ENCODE measurements around the gene CAMK1D. TPM values are rescaled to one million over a fixed set of nuclear protein-coding genes. Genes with fewer than 3 reads are reported as not detected.
A peak's percentile ranks its signal among the peaks of the same experiment; 100 is the strongest.

The CAMK1D gene
- total RNA-seq, 2 experiments from 2014 or later: 28.8 to 35.3 TPM

DNA sequence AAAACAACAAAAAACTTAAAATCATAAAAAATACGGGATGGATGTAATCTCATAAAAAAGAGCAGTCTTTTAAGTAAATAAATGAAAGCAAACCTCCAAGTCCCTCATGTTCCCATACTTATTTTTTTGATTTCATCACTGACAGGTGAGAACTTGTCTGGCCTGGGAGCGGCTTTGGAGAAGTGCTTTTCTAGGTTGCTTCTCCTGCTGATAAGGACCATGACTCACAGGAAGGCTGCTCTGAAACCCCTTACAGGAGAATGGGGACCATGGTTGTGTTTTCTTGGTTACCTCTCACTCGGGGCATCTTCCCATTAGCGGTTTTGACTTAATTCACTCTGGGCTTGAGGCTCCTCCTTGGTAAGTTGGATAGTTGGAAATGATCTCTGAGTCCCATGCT, 237.4 kb downstream of the CAMK1D start:
- Mint-ChIP-seq H3K4me1 (ENCODE audit: low read depth) (peaks cover 87% of the 10 kb centered on the region), H3K4me3 (peak overlapping the region; percentile 62), H3K27ac (peak overlapping the region; percentile 96), H3K9me3 (peaks cover 5% of the 10 kb centered on the region), H3K36me3 (ENCODE audit: low read depth) (peaks cover 9% of the 10 kb centered on the region), H3K27me3 (no peaks in the 10 kb centered on the region)
- Histone ChIP-seq H3K9me3 (ENCODE audit: control insufficient read depth in 1 of 2, insufficient read depth in 1 of 2, low read length in 2 of 2) (peaks cover 6 to 13% of the 10 kb centered on the region in 2 experiments), H3K27me3 (ENCODE audit: control insufficient read depth in 1 of 2, insufficient read depth in 2 of 2, low read length in 2 of 2) (no peaks in the 10 kb centered on the region), H3K27ac (ENCODE audit: low read depth in 1 of 2, low read length in 2 of 2) (no peak overlapping the region), H3K36me3 (ENCODE audit: insufficient read depth, low read length) (no peaks in the 10 kb centered on the region), H3K4me1 (ENCODE audit: insufficient read depth, low read length) (peaks cover 36% of the 10 kb centered on the region), H3K4me3 (ENCODE audit: low read length) (no peak overlapping the region)
- ATAC-seq (ENCODE audit: poor library complexity): no peak
- CTCF ChIA-PET: interaction anchor here (0.5 to 0.6 kb wide), 2 partner anchors 15 to 84 kb away, joined by 3 read pairs; no protein-coding TSS in a partner anchor
- intact Hi-C loops (cut with DNase I, micrococcal nuclease): loop anchor here in 1 of 2 experiments (5.0 kb wide), 1 partner anchor 39 kb away; no protein-coding TSS in a partner anchor
- TF ChIP-seq, protein P1, sequence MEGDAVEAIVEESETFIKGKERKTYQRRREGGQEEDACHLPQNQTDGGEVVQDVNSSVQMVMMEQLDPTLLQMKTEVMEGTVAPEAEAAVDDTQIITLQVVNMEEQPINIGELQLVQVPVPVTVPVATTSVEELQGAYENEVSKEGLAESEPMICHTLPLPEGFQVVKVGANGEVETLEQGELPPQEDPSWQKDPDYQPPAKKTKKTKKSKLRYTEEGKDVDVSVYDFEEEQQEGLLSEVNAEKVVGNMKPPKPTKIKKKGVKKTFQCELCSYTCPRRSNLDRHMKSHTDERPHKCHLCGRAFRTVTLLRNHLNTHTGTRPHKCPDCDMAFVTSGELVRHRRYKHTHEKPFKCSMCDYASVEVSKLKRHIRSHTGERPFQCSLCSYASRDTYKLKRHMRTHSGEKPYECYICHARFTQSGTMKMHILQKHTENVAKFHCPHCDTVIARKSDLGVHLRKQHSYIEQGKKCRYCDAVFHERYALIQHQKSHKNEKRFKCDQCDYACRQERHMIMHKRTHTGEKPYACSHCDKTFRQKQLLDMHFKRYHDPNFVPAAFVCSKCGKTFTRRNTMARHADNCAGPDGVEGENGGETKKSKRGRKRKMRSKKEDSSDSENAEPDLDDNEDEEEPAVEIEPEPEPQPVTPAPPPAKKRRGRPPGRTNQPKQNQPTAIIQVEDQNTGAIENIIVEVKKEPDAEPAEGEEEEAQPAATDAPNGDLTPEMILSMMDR (IDR thresholded peaks at IDR 0.05): no peak
- no peak for DNase-seq
- POLR2A ChIA-PET: interaction anchor here (1.0 to 1.5 kb wide), 3 partner anchors 13 to 39 kb away, joined by 3 to 14 read pairs (median 3); no protein-coding TSS in a partner anchor

DNA sequence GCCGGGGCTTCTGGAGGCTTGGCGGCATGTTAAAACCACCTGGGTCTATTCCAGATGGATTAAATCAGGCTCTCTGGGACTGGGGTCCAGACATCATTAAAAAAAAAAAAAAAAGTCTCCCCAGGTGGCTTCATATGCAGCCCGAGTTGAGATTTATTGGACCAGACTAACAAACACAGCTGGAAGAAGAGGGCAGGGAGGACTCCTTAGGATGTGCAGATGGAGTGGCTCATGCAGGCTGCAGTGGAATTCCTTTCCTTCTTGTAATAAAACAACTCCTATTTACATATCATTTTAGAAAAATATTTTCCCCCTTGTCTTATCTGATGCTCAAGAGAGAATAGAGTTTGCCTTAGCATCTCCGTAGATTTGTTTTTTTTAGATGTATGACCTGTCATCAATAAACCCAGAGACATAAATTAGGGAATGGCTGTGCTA, 238.1 kb downstream of the CAMK1D start:
- DNase-seq (no peak), ATAC-seq (ENCODE audit: poor library complexity) (no peak)
- H3K4me3 ChIP-seq (ENCODE audit: low read length): no peak overlapping the region
- no peaks in the 10 kb centered on the region for H3K27me3 ChIP-seq (ENCODE audit: control insufficient read depth in 1 of 2, insufficient read depth in 2 of 2, low read length in 2 of 2)
- TF ChIP-seq, protein P1 (IDR thresholded peaks at IDR 0.05): no peak
- H3K9me3 ChIP-seq (ENCODE audit: control insufficient read depth in 1 of 2, insufficient read depth in 1 of 2, low read length in 2 of 2): peaks cover 6 to 13% of the 10 kb centered on the region in 2 experiments
- Mint-ChIP-seq H3K4me1 (ENCODE audit: low read depth) (peaks cover 86% of the 10 kb centered on the region), H3K4me3 (peak overlapping the region; percentile 76), H3K27ac (peak overlapping the region; percentile 96), H3K27me3 (no peaks in the 10 kb centered on the region), H3K36me3 (ENCODE audit: low read depth) (peaks cover 4% of the 10 kb centered on the region), H3K9me3 (no peaks in the 10 kb centered on the region)
- ChIA-PET POLR2A (interaction anchor here (0.7 to 1.5 kb wide), 8 partner anchors 8 to 239 kb away, joined by 3 to 14 read pairs (median 4); no protein-coding TSS in a partner anchor), CTCF (interaction anchor here (0.5 to 0.9 kb wide), 2 partner anchors 16 to 69 kb away, joined by 3 read pairs; no protein-coding TSS in a partner anchor)
- no peaks in the 10 kb centered on the region for H3K36me3 ChIP-seq (ENCODE audit: insufficient read depth, low read length)
- H3K4me1 ChIP-seq (ENCODE audit: insufficient read depth, low read length): peaks cover 36% of the 10 kb centered on the region
- intact Hi-C loops (cut with DNase I, micrococcal nuclease): loop anchor here in 1 of 2 experiments (5.0 kb wide), 1 partner anchor 40 kb away; no protein-coding TSS in a partner anchor
- no peak overlapping the region for H3K27ac ChIP-seq (ENCODE audit: low read depth in 1 of 2, low read length in 2 of 2)

DNA sequence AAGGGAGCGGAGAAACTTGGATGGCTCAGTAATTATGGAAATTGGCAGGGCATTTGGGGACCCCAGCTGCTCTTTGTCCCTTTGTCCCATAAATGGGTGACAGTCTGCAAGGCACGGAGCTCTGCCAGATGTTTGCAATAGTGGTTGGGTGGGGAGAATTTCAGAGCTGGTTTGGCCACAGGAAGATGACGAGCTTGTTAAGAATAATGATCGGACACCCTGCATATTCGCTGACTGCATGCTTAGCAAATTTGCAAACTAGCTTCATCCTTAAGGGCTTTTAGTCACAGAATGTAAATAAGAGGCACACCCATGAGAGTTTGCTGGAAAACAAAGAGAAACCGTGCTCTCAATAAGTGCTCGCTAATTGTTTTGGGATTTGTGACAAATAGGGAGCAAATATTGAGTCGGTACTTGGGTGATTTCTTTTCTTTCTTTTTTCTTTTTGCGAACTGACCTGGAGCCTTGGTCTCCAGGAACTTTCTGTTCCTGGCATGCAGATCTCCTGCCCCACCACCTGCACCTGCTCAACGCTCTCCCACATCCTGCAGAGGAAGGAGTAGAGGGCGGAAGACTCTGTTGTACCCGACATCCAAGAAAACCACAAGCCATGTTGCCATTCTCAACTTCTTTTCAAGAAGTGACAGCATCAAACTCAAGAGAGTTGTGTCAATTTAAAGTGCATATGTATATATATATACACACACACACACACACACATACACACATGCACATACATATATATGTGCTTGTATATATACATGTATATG, 238.9 kb downstream of the CAMK1D start:
- Mint-ChIP-seq H3K4me3 (peak overlapping the region; percentile 76), H3K27me3 (no peaks in the 10 kb centered on the region), H3K9me3 (no peaks in the 10 kb centered on the region), H3K4me1 (ENCODE audit: low read depth) (peaks cover 86% of the 10 kb centered on the region), H3K36me3 (ENCODE audit: low read depth) (peaks cover 4% of the 10 kb centered on the region), H3K27ac (peak overlapping the region; percentile 96)
- no peak overlapping the region for H3K27ac ChIP-seq (ENCODE audit: low read depth in 1 of 2, low read length in 2 of 2)
- intact Hi-C loops (cut with DNase I, micrococcal nuclease): loop anchor here in 1 of 2 experiments (5.0 kb wide), 1 partner anchor 41 kb away; no protein-coding TSS in a partner anchor
- peak overlapping the region; percentile 43 for H3K4me3 ChIP-seq (ENCODE audit: low read length)
- H3K4me1 ChIP-seq (ENCODE audit: insufficient read depth, low read length): peaks cover 36% of the 10 kb centered on the region
- CTCF ChIA-PET: interaction anchor here (0.9 kb wide), 1 partner anchor 68 kb away, joined by 3 read pairs; no protein-coding TSS in a partner anchor
- POLR2A ChIA-PET: interaction anchor here (0.7 to 1.5 kb wide), 8 partner anchors 8 to 240 kb away, joined by 3 to 14 read pairs (median 4); no protein-coding TSS in a partner anchor
- DNase-seq (peak in 7 of 14 experiments; percentile 17 to 72 (median 51)), ATAC-seq (ENCODE audit: poor library complexity) (peak; percentile 84)
- TF ChIP-seq, protein P1 (IDR thresholded peaks at IDR 0.05): no peak
- no peaks in the 10 kb centered on the region for H3K36me3 ChIP-seq (ENCODE audit: insufficient read depth, low read length)
- peaks cover 6 to 13% of the 10 kb centered on the region in 2 experiments for H3K9me3 ChIP-seq (ENCODE audit: control insufficient read depth in 1 of 2, insufficient read depth in 1 of 2, low read length in 2 of 2)
- no peaks in the 10 kb centered on the region for H3K27me3 ChIP-seq (ENCODE audit: control insufficient read depth in 1 of 2, insufficient read depth in 2 of 2, low read length in 2 of 2)

Measured in CD4-positive, alpha-beta T cell (primary cell).